ENCODE results near the gene ASB9. TPM values are rescaled to one million over a fixed set of nuclear protein-coding genes. Genes with fewer than 3 reads are reported as not detected.

The ASB9 gene
- total and polyA plus RNA-seq, 2 donors (not counting 3 experiments of a cell fraction or from before 2014, with no cell fraction given): 6.5 to 7.6 TPM

DNA sequence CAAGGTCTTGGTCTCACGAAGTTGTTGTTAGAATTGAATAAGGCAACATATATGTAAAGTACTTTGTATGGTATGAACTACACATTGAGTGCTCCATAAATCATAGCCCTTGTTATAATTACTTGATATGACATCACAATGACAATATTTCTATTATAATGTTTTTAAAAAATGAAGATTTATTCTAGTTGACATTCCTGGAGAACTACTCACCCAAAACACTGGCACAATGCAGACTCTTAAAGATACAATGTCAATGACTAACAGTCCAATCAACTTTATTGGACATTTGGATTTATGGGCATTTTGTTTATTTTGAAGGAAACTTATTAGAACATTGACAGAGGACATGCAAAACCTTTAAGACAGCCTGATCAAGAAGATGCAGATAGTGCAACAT, 55.3 kb downstream of the ASB9 start:
- H3K27ac ChIP-seq (ENCODE audit: insufficient read depth, low read depth, low read length): no peak overlapping the region
- no peaks in the 10 kb centered on the region for H3K79me2 ChIP-seq (ENCODE audit: control insufficient read depth, insufficient read depth, low read length)
- CTCF ChIA-PET: no interaction called here
- POLR2A ChIA-PET: no interaction called here
- intact Hi-C loops (cut with micrococcal nuclease): no loop called here
- no peaks in the 10 kb centered on the region for H3K27me3 ChIP-seq (ENCODE audit: control insufficient read depth in 2 of 2, insufficient read depth in 2 of 2, low read length in 2 of 2)
- BruUV-seq (replicated peaks): no TSS peak
- no peak for TF ChIP-seq JUN (IDR thresholded peaks at IDR 0.05; ENCODE audit: borderline replicate concordance, insufficient read depth, insufficient read length, low read depth)
- TF ChIP-seq, protein P1, sequence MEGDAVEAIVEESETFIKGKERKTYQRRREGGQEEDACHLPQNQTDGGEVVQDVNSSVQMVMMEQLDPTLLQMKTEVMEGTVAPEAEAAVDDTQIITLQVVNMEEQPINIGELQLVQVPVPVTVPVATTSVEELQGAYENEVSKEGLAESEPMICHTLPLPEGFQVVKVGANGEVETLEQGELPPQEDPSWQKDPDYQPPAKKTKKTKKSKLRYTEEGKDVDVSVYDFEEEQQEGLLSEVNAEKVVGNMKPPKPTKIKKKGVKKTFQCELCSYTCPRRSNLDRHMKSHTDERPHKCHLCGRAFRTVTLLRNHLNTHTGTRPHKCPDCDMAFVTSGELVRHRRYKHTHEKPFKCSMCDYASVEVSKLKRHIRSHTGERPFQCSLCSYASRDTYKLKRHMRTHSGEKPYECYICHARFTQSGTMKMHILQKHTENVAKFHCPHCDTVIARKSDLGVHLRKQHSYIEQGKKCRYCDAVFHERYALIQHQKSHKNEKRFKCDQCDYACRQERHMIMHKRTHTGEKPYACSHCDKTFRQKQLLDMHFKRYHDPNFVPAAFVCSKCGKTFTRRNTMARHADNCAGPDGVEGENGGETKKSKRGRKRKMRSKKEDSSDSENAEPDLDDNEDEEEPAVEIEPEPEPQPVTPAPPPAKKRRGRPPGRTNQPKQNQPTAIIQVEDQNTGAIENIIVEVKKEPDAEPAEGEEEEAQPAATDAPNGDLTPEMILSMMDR (IDR thresholded peaks at IDR 0.05; ENCODE audit: extremely low read depth in 1 of 2, insufficient read depth in 1 of 2, low read depth in 1 of 2, low read length in 2 of 2): no peak
- no peak for DNase-seq (ENCODE audit: low read depth, low spot score)
- H3K4me2 ChIP-seq (ENCODE audit: insufficient read depth, low read length): no peak overlapping the region
- no peaks in the 10 kb centered on the region for H3K36me3 ChIP-seq (ENCODE audit: control insufficient read depth in 2 of 2, extremely low read depth in 1 of 2, insufficient read depth in 2 of 2, low read length in 2 of 2)
- no peak overlapping the region for H2AFZ ChIP-seq (ENCODE audit: low read depth, low read length)
- dilution Hi-C loops (cut with MboI; ENCODE audit: extremely low pct_ligation_motif_present, low sequenced_read_pairs): no loop called here
- H3K9me1 ChIP-seq (replicated peaks; ENCODE audit: control insufficient read depth, extremely low read depth, insufficient read depth, low read length): no peaks in the 10 kb centered on the region
- no peak overlapping the region for H3K9ac ChIP-seq (replicated peaks; ENCODE audit: extremely low read depth, insufficient read depth, low read length)
- no peak for FAIRE-seq
- H3K9me3 ChIP-seq (replicated peaks; ENCODE audit: control insufficient read depth, insufficient read depth, low read length): no peaks in the 10 kb centered on the region
- H4K20me1 ChIP-seq (replicated peaks; ENCODE audit: control insufficient read depth, extremely low read depth, insufficient read depth, low read length): no peaks in the 10 kb centered on the region
- H3K4me1 ChIP-seq (ENCODE audit: control insufficient read depth, extremely low read depth, insufficient read depth, low read length): no peaks in the 10 kb centered on the region
- no peak overlapping the region for H3K4me3 ChIP-seq (replicated peaks in 1 of 3; ENCODE audit: insufficient read depth in 1 of 3, low read depth in 1 of 3, low read length in 3 of 3)

DNA sequence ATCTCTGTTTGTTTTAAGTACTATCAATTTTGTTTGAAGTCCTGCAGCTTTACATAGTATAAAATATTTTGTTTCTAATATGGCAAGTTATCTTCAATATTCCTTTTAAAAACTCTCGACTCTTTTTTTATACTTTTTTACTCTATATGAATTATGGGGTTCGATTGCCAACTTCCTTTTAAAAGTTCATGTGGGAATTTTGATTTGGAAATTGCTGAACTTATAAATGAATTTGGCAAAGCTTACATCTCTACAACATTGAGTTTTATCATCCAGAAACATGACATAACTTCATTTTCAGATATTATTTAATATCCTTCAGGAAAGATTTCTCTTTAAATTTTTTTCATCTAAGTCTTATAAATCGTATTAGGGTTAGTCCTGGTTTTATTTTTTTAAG, 60.8 kb downstream of the ASB9 start:
- no TSS peak for BruUV-seq (replicated peaks)
- H3K27me3 ChIP-seq (ENCODE audit: control insufficient read depth in 2 of 2, insufficient read depth in 2 of 2, low read length in 2 of 2): no peaks in the 10 kb centered on the region
- ChIA-PET CTCF (no interaction called here), POLR2A (no interaction called here)
- H3K4me3 ChIP-seq (replicated peaks in 1 of 3; ENCODE audit: insufficient read depth in 1 of 3, low read depth in 1 of 3, low read length in 3 of 3): no peak overlapping the region
- no peak overlapping the region for H3K9ac ChIP-seq (replicated peaks; ENCODE audit: extremely low read depth, insufficient read depth, low read length)
- H4K20me1 ChIP-seq (replicated peaks; ENCODE audit: control insufficient read depth, extremely low read depth, insufficient read depth, low read length): no peaks in the 10 kb centered on the region
- dilution Hi-C loops (cut with MboI; ENCODE audit: extremely low pct_ligation_motif_present, low sequenced_read_pairs): no loop called here
- no peak for FAIRE-seq
- no peaks in the 10 kb centered on the region for H3K9me3 ChIP-seq (replicated peaks; ENCODE audit: control insufficient read depth, insufficient read depth, low read length)
- no peaks in the 10 kb centered on the region for H3K79me2 ChIP-seq (ENCODE audit: control insufficient read depth, insufficient read depth, low read length)
- TF ChIP-seq, protein P1 (IDR thresholded peaks at IDR 0.05; ENCODE audit: extremely low read depth in 1 of 2, insufficient read depth in 1 of 2, low read depth in 1 of 2, low read length in 2 of 2): no peak
- TF ChIP-seq POLR2AphosphoS5 (IDR thresholded peaks at IDR 0.05; ENCODE audit: insufficient read depth, low read depth, low read length) (no peak), GATA2 (IDR thresholded peaks at IDR 0.05; ENCODE audit: insufficient read depth, insufficient read length, low read depth, low read length) (no peak), MYC (IDR thresholded peaks at IDR 0.05; ENCODE audit: low read depth, low read length) (no peak), POLR2A (IDR thresholded peaks at IDR 0.05; ENCODE audit: low read depth, low read length) (no peak), EZH2 (IDR thresholded peaks at IDR 0.05; ENCODE audit: borderline replicate concordance, low read depth, low read length, severe bottlenecking) (no peak), JUN (IDR thresholded peaks at IDR 0.05; ENCODE audit: borderline replicate concordance, insufficient read depth, insufficient read length, low read depth) (no peak), FOS (IDR thresholded peaks at IDR 0.05; ENCODE audit: borderline replicate concordance, insufficient read depth, low read length) (no peak)
- TF ChIP-seq, protein P2, sequence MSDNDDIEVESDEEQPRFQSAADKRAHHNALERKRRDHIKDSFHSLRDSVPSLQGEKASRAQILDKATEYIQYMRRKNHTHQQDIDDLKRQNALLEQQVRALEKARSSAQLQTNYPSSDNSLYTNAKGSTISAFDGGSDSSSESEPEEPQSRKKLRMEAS (IDR thresholded peaks at IDR 0.05; ENCODE audit: insufficient read depth, insufficient read length): no peak
- no peaks in the 10 kb centered on the region for H3K4me1 ChIP-seq (ENCODE audit: control insufficient read depth, extremely low read depth, insufficient read depth, low read length)
- H3K27ac ChIP-seq (ENCODE audit: insufficient read depth, low read depth, low read length): no peak overlapping the region
- H3K9me1 ChIP-seq (replicated peaks; ENCODE audit: control insufficient read depth, extremely low read depth, insufficient read depth, low read length): no peaks in the 10 kb centered on the region
- no peaks in the 10 kb centered on the region for H3K36me3 ChIP-seq (ENCODE audit: control insufficient read depth in 2 of 2, extremely low read depth in 1 of 2, insufficient read depth in 2 of 2, low read length in 2 of 2)
- no peak overlapping the region for H3K4me2 ChIP-seq (ENCODE audit: insufficient read depth, low read length)
- no peak for DNase-seq (ENCODE audit: low read depth, low spot score)
- intact Hi-C loops (cut with micrococcal nuclease): no loop called here
- H2AFZ ChIP-seq (ENCODE audit: low read depth, low read length): no peak overlapping the region

Measured in endothelial cell of umbilical vein (primary cell).